GM12892 (cell line): Measurements from ENCODE around the gene RITA1.

Experiments used
- DNase-seq: peaks from one replicate; pipeline ENCODE4 v3.0.0; 2011; ENCODE audit not compliant: insufficient read length
- FAIRE-seq: peaks from 2 replicates; lab custom pipeline; 2011; peaks lifted over from hg19 to GRCh38; lab: Jason Lieb, UNC
- POLR2A ChIP-seq: IDR thresholded peaks from 2 replicates; pipeline ENCODE4 v1.6.1; 2011; ENCODE audit warnings: low read depth, low read length, control low read depth
- POLR2AphosphoS5 ChIP-seq: IDR thresholded peaks from 2 replicates; pipeline ENCODE4 v1.6.1; 2011; ENCODE audit warnings: low read depth, low read length, control low read depth
- TAF1 ChIP-seq: IDR thresholded peaks from 2 replicates; pipeline ENCODE4 v1.6.1; 2011; ENCODE audit warnings: low read depth, mild to moderate bottlenecking, control low read depth, low read length, borderline replicate concordance

Gene RITA1

GRCh38 chr12:113158439-113159203 lies 26.9 kb upstream of the RITA1 start:
- TF ChIP-seq POLR2AphosphoS5 (0 out of 2 replicates have a peak, but pooled peaks have one; percentile 5), POLR2A (no peak)
- FAIRE-seq (no peak), DNase-seq (no peak)

- TF ChIP-seq TAF1, result no peak
- no peak for TF ChIP-seq POLR2AphosphoS5
- no peak for TF ChIP-seq POLR2A
- DNase-seq (no peak), FAIRE-seq (no peak)
Measured at GRCh38 chr12:113159937-113160336, 25.6 kb upstream of the RITA1 start.

GRCh38 chr12:113161415-113162016 lies 24.0 kb upstream of the RITA1 start:
- DNase-seq, result peak; percentile 58
- no peak for FAIRE-seq
- TF ChIP-seq TAF1 (no peak), POLR2A (0 out of 2 replicates have a peak, but pooled peaks have one; percentile 33), POLR2AphosphoS5 (no peak)

GRCh38 chr12:113162102-113163029 lies 23.2 kb upstream of the RITA1 start:
- FAIRE-seq (no peak), DNase-seq (no peak)
- TF ChIP-seq POLR2A (0 out of 2 replicates have a peak, but pooled peaks have one; percentile 25), POLR2AphosphoS5 (no peak)

- no peak for FAIRE-seq
- TF ChIP-seq POLR2A (no peak), POLR2AphosphoS5 (no peak), TAF1 (no peak)
- no peak for DNase-seq
Measured at GRCh38 chr12:113163030-113163360, 22.5 kb upstream of the RITA1 start.

GRCh38 chr12:113164014-113164413 lies 21.5 kb upstream of the RITA1 start:
- DNase-seq (no peak), FAIRE-seq (no peak)
- TF ChIP-seq POLR2A, result no peak
- no peak for TF ChIP-seq POLR2AphosphoS5
- no peak for TF ChIP-seq TAF1

GRCh38 chr12:113165521-113166450 lies 19.7 kb upstream of the RITA1 start:
- TF ChIP-seq TAF1, result no peak
- no peak for TF ChIP-seq POLR2A
- TF ChIP-seq POLR2AphosphoS5, result no peak
- DNase-seq, result no peak
- no peak for FAIRE-seq

GRCh38 chr12:113167868-113168267 lies 17.7 kb upstream of the RITA1 start:
- FAIRE-seq (no peak), DNase-seq (no peak)
- TF ChIP-seq POLR2AphosphoS5 (no peak), POLR2A (no peak), TAF1 (no peak)

- no peak for FAIRE-seq
- no peak for DNase-seq
- TF ChIP-seq TAF1 (no peak), POLR2AphosphoS5 (no peak), POLR2A (no peak)
Measured at GRCh38 chr12:113169697-113170096, 15.8 kb upstream of the RITA1 start.

- FAIRE-seq (no peak), DNase-seq (no peak)
- TF ChIP-seq POLR2A (no peak), TAF1 (no peak), POLR2AphosphoS5 (no peak)
Measured at GRCh38 chr12:113170457-113170856, 15.1 kb upstream of the RITA1 start.
